Tibial nerve (tissue), 4 donors: ENCODE results near the gene ABI2. TPM values are rescaled to one million over a fixed set of nuclear protein-coding genes. Genes with fewer than 3 reads are reported as not detected.
A peak's percentile ranks its signal among the peaks of the same experiment; 100 is the strongest.
"Not testable (repeated sequence)": the region's sequence is repeated elsewhere in the genome, so short reads cannot be mapped to it uniquely, and the experiment has no call there.

Experiments
- DNase-seq, 2 donors: peaks; one replicate each; pipeline ENCODE4 v3.0.0-alpha.2; 2019; ENCODE audit warnings: low spot score in 2 of 2
- H3K27ac ChIP-seq, 4 donors: fragments of 200-600 bp; sonication (generic) in 3 of 4; one replicate each; pipeline ENCODE4 v1.5.1; 2017 to 2019; ENCODE audit warnings: mild to moderate bottlenecking in 1 of 4
- H3K27me3 ChIP-seq, 2 donors: fragments of 200-600 bp; sonication (generic) in 1 of 2; one replicate each; pipeline versions ENCODE4 v1.5.1 to v1.6.0; 2017 to 2019
- H3K36me3 ChIP-seq, 3 donors: fragments of 200-600 bp; sonication (generic); one replicate each; pipeline ENCODE4 v1.5.1; 2018 to 2019
- H3K4me1 ChIP-seq, 4 donors: fragments of 200-600 bp; sonication (generic) in 3 of 4; one replicate each; pipeline ENCODE4 v1.5.1; 2017 to 2019
- H3K4me3 ChIP-seq, 4 donors: fragments of 200-600 bp; sonication (generic) in 3 of 4; one replicate each; pipeline ENCODE4 v1.5.1; 2017 to 2019; ENCODE audit warnings: mild to moderate bottlenecking in 1 of 4, moderate library complexity in 1 of 4
- H3K9me3 ChIP-seq, 4 donors: fragments of 200-600 bp; sonication (generic) in 3 of 4; one replicate each; pipeline ENCODE4 v1.5.1; 2017 to 2019
- CTCF ChIP-seq, 5 experiments: fragments of 200-600 bp in 3 of 5; fragments of 450-650 bp in 2 of 5; sonication (generic) in 3 of 5; IDR thresholded peaks; one replicate each; pipeline ENCODE4 v1.5.1; 2016 to 2019; ENCODE audit warnings: antibody characterized with exemption in 5 of 5, mild to moderate bottlenecking in 3 of 5, moderate library complexity in 2 of 5
- EP300 ChIP-seq, 2 donors: sonication (generic); formaldehyde crosslinking; IDR thresholded peaks; one replicate each; pipeline ENCODE4 v1.6.1; 2017; ENCODE audit warnings: antibody characterized with exemption in 2 of 2, mild to moderate bottlenecking in 1 of 2
- POLR2A ChIP-seq, 2 donors: fragments of 450-650 bp; IDR thresholded peaks; one replicate each; pipeline ENCODE4 v1.6.1; 2017; ENCODE audit warnings: antibody characterized with exemption in 2 of 2, mild to moderate bottlenecking in 2 of 2, moderate library complexity in 2 of 2
- WGBS, 2 donors: methylation state at CpG; one replicate each; pipeline ENCODE4 v1.1.5; 2018; 5-methylcytosine and 5-hydroxymethylcytosine counted together
- total RNA-seq, 4 donors: library from RNA; depleted of rRNA; stranded (reverse); fragments of >200 nt; gene quantifications; one replicate each; pipeline ENCODE4 v1.1.0, GENCODE V29; 2016

ABI2 gene
- total RNA-seq, 4 donors from 2014 or later: 33.3 to 60.7 (median 42.7) TPM

GRCh38 chr2:203407496-203407895, 79.3 kb downstream of the ABI2 start:
- Histone ChIP-seq H3K4me1 (peaks cover 0 to 5% (median 0%) of the 10 kb centered on the region in 4 donors), H3K27ac (no peak overlapping the region), H3K36me3 (peaks cover 0 to 58% (median 4%) of the 10 kb centered on the region in 3 donors), H3K4me3 (no peak overlapping the region), H3K27me3 (no peaks in the 10 kb centered on the region), H3K9me3 (no peaks in the 10 kb centered on the region)
- TF ChIP-seq EP300 (IDR thresholded peaks at IDR 0.05) (no peak), POLR2A (IDR thresholded peaks at IDR 0.05) (no peak), CTCF (IDR thresholded peaks at IDR 0.05) (no peak)
- DNase-seq: no peak

GRCh38 chr2:203412546-203413331, 84.5 kb downstream of the ABI2 start:
- peaks cover 0 to 11% (median 0%) of the 10 kb centered on the region in 4 donors for H3K4me1 ChIP-seq
- no peaks in the 10 kb centered on the region for H3K27me3 ChIP-seq
- no peak overlapping the region for H3K27ac ChIP-seq
- DNase-seq: peak in 1 of 2 donors; percentile 26
- TF ChIP-seq CTCF (IDR thresholded peaks at IDR 0.05) (no peak), POLR2A (IDR thresholded peaks at IDR 0.05) (no peak), EP300 (IDR thresholded peaks at IDR 0.05) (peak in 1 of 2 donors; percentile 24)
- no peaks in the 10 kb centered on the region for H3K9me3 ChIP-seq
- 47 to 54% methylated on average over 7 of the region's 7 CpGs for whole genome bisulfite sequencing, 2 donors
- no peak overlapping the region for H3K4me3 ChIP-seq
- peaks cover 0 to 34% (median 0%) of the 10 kb centered on the region in 3 donors for H3K36me3 ChIP-seq

GRCh38 chr2:203413796-203414195, 85.6 kb downstream of the ABI2 start:
- H3K27me3 ChIP-seq: no peaks in the 10 kb centered on the region
- no peak for DNase-seq
- TF ChIP-seq CTCF (IDR thresholded peaks at IDR 0.05) (no peak), EP300 (IDR thresholded peaks at IDR 0.05) (no peak), POLR2A (IDR thresholded peaks at IDR 0.05) (no peak)
- H3K4me3 ChIP-seq: no peak overlapping the region
- H3K9me3 ChIP-seq: peaks cover 0 to 6% (median 3%) of the 10 kb centered on the region in 4 donors
- H3K4me1 ChIP-seq: peaks cover 0 to 11% (median 0%) of the 10 kb centered on the region in 4 donors
- H3K36me3 ChIP-seq: peaks cover 0 to 36% (median 0%) of the 10 kb centered on the region in 3 donors
- H3K27ac ChIP-seq: no peak overlapping the region

GRCh38 chr2:203418271-203418670, 90.1 kb downstream of the ABI2 start:
- Histone ChIP-seq H3K36me3 (peaks cover 0 to 73% (median 0%) of the 10 kb centered on the region in 3 donors), H3K4me1 (no peaks in the 10 kb centered on the region), H3K4me3 (no peak overlapping the region), H3K27me3 (no peaks in the 10 kb centered on the region), H3K9me3 (peaks cover 0 to 11% (median 3%) of the 10 kb centered on the region in 4 donors), H3K27ac (no peak overlapping the region)
- no peak for TF ChIP-seq CTCF (IDR thresholded peaks at IDR 0.05)
- no peak for DNase-seq
- WGBS, 2 donors: 82 to 84% methylated on average over 8 of the region's 8 CpGs

GRCh38 chr2:203427061-203427460, 98.9 kb downstream of the ABI2 start:
- no peak for DNase-seq
- WGBS, 2 donors: 56% methylated on average over 2 of the region's 2 CpGs
- Histone ChIP-seq H3K4me3 (no peak overlapping the region), H3K27ac (no peak overlapping the region), H3K4me1 (peaks cover 0 to 4% (median 1%) of the 10 kb centered on the region in 4 donors), H3K9me3 (no peaks in the 10 kb centered on the region), H3K36me3 (peaks cover 0 to 39% (median 0%) of the 10 kb centered on the region in 3 donors), H3K27me3 (no peaks in the 10 kb centered on the region)
- TF ChIP-seq EP300 (IDR thresholded peaks at IDR 0.05) (no peak), CTCF (IDR thresholded peaks at IDR 0.05) (no peak), POLR2A (IDR thresholded peaks at IDR 0.05) (no peak)

GRCh38 chr2:203429643-203430042, 101.4 kb downstream of the ABI2 start:
- not testable (repeated sequence) for H3K27me3 ChIP-seq, H3K4me1 ChIP-seq, DNase-seq, H3K4me3 ChIP-seq, H3K27ac ChIP-seq, H3K9me3 ChIP-seq
- peaks cover 0 to 28% (median 0%) of the 10 kb centered on the region in 3 donors for H3K36me3 ChIP-seq
- WGBS, 2 donors: 89 to 96% methylated on average over 4 of the region's 4 CpGs
